Liver (tissue), 9 donors: ENCODE measurements around the gene SIGLEC10. TPM values are rescaled to one million over a fixed set of nuclear protein-coding genes. Genes with fewer than 3 reads are reported as not detected.
"Not testable (repeated sequence)": the region's sequence is repeated elsewhere in the genome, so short reads cannot be mapped to it uniquely, and the experiment has no call there.

Source experiments
- DNase-seq: peaks from one replicate; pipeline ENCODE4 v3.0.0-alpha.2; 2017; ENCODE audit warnings: low spot score
- H3K27ac ChIP-seq, 2 donors: one replicate each; pipeline ENCODE4 v1.7.0; 2013; ENCODE audit warnings: inconsistent platforms in 2 of 2, low read length in 2 of 2, control low read depth in 1 of 2, low read depth in 1 of 2, mild to moderate bottlenecking in 1 of 2
- H3K27me3 ChIP-seq, 4 donors: one replicate each; pipeline versions ENCODE4 v1.6.1 to v1.7.0; 2013; ENCODE audit warnings: low read length in 3 of 4, inconsistent platforms in 1 of 4, mild to moderate bottlenecking in 1 of 4, moderate library complexity in 1 of 4; ENCODE audit not compliant: control insufficient read depth in 4 of 4, insufficient read depth in 4 of 4
- H3K36me3 ChIP-seq, 4 donors: one replicate each; pipeline versions ENCODE4 v1.6.1 to v1.7.0; 2013; ENCODE audit warnings: low read length in 3 of 4, mild to moderate bottlenecking in 3 of 4, low read depth in 1 of 4, moderate library complexity in 1 of 4; ENCODE audit not compliant: control insufficient read depth in 4 of 4, insufficient read depth in 3 of 4
- H3K4me1 ChIP-seq, 4 donors: one replicate each; pipeline versions ENCODE4 v1.6.1 to v1.7.0; 2013; ENCODE audit warnings: low read length in 3 of 4, mild to moderate bottlenecking in 3 of 4, moderate library complexity in 1 of 4; ENCODE audit not compliant: control insufficient read depth in 4 of 4, insufficient read depth in 4 of 4
- H3K4me3 ChIP-seq, 3 donors: one replicate each; pipeline versions ENCODE4 v1.6.1 to v1.7.0; 2013; ENCODE audit warnings: low read length in 3 of 3, control low read depth in 1 of 3, low read depth in 1 of 3, mild to moderate bottlenecking in 1 of 3
- H3K9ac ChIP-seq, 2 donors: one replicate each; pipeline ENCODE4 v1.7.0; 2013; ENCODE audit warnings: low read length in 2 of 2, mild to moderate bottlenecking in 2 of 2, moderate library complexity in 2 of 2, control low read depth in 1 of 2, low read depth in 1 of 2
- H3K9me3 ChIP-seq, 4 donors: one replicate each; pipeline versions ENCODE4 v1.6.1 to v1.7.0; 2013; ENCODE audit warnings: low read length in 3 of 4; ENCODE audit not compliant: control insufficient read depth in 4 of 4
- EGR1 ChIP-seq, 2 donors: IDR thresholded peaks; 2 replicates each; pipeline ENCODE4 v1.6.1; 2016 to 2018; ENCODE audit warnings: antibody characterized with exemption in 2 of 2, low read depth in 2 of 2
- FOXA1 ChIP-seq: IDR thresholded peaks from 2 replicates; pipeline ENCODE4 v1.6.1; 2016; ENCODE audit warnings: antibody characterized with exemption
- FOXA2 ChIP-seq: IDR thresholded peaks from 2 replicates; pipeline ENCODE4 v1.6.1; 2016; ENCODE audit warnings: antibody characterized with exemption
- GABPA ChIP-seq, 2 donors: IDR thresholded peaks in 1 of 2; conservative IDR thresholded peaks in 1 of 2; 2 replicates each; pipeline ENCODE4 v1.6.1; 2016; ENCODE audit warnings: antibody characterized with exemption in 2 of 2, mild to moderate bottlenecking in 1 of 2, moderate library complexity in 1 of 2
- HNF4A ChIP-seq, 2 donors: conservative IDR thresholded peaks; 2 replicates each; pipeline ENCODE4 v1.6.1; 2016; ENCODE audit warnings: antibody characterized with exemption in 2 of 2, mild to moderate bottlenecking in 2 of 2
- HNF4G ChIP-seq: IDR thresholded peaks from 2 replicates; pipeline ENCODE4 v1.6.1; 2016; ENCODE audit warnings: antibody characterized with exemption
- JUND ChIP-seq, 2 donors: IDR thresholded peaks; 2 replicates each; pipeline ENCODE4 v1.6.1; 2016; ENCODE audit warnings: antibody characterized with exemption in 2 of 2
- NR2F2 ChIP-seq: IDR thresholded peaks from 2 replicates; pipeline ENCODE4 v1.6.1; 2016; ENCODE audit warnings: antibody characterized with exemption
- RXRA ChIP-seq, 2 donors: IDR thresholded peaks; 2 replicates each; pipeline ENCODE4 v1.6.1; 2017 to 2018; ENCODE audit warnings: antibody characterized with exemption in 2 of 2, mild to moderate bottlenecking in 1 of 2
- SP1 ChIP-seq: IDR thresholded peaks from 2 replicates; pipeline ENCODE4 v1.6.1; 2018; ENCODE audit warnings: antibody characterized with exemption, mild to moderate bottlenecking
- TAF1 ChIP-seq: conservative IDR thresholded peaks from 2 replicates; pipeline ENCODE4 v1.6.1; 2016; ENCODE audit warnings: antibody characterized with exemption, mild to moderate bottlenecking
- YY1 ChIP-seq: IDR thresholded peaks from 2 replicates; pipeline ENCODE4 v1.6.1; 2016; ENCODE audit warnings: antibody characterized with exemption, mild to moderate bottlenecking
- WGBS: extraction: QIAGEN DNeasy Blood & Tissue Kit; methylation state at CpG from one replicate; pipeline ENCODE4 v1.1.7; 2013; 5-methylcytosine and 5-hydroxymethylcytosine counted together
- polyA plus RNA-seq, 2 donors: library from polyadenylated mRNA; stranded (reverse) in 1 of 2; unstranded in 1 of 2; fragments of 200-250 nt in 1 of 2; fragments of >200 nt in 1 of 2; fragmentation: Nextera tagmentation in 1 of 2; extraction: Ambion mirVana in 1 of 2; gene quantifications; one replicate each; pipeline versions ENCODE4 v1.2.1 to v1.2.3, GENCODE V29; 2013 to 2015
- total RNA-seq, 2 donors: library from RNA; depleted of rRNA; stranded (reverse); fragments of >200 nt; gene quantifications; one replicate each; pipeline ENCODE4 v1.2.3, GENCODE V29; 2014
- TF ChIP-seq, protein P1 (sequence below): IDR thresholded peaks from 2 replicates; pipeline ENCODE4 v1.6.1; 2016; ENCODE audit warnings: antibody characterized with exemption
- TF ChIP-seq, protein P2 (sequence below): IDR thresholded peaks from 2 replicates; pipeline ENCODE4 v1.6.1; 2016; ENCODE audit warnings: antibody characterized with exemption
- TF ChIP-seq, protein P3 (sequence below): fragments of 150-350 bp; IDR thresholded peaks from 2 replicates; pipeline ENCODE4 v1.5.1; 2017; ENCODE audit warnings: improper control_type of control experiment, low read depth, low read length; ENCODE audit not compliant: missing input control
- TF ChIP-seq, protein P4 (sequence below): IDR thresholded peaks from 2 replicates; pipeline ENCODE4 v1.6.1; 2016; ENCODE audit warnings: antibody characterized with exemption
- TF ChIP-seq, protein P5 (sequence below): IDR thresholded peaks from 2 replicates; pipeline ENCODE4 v1.6.1; 2016; ENCODE audit warnings: antibody characterized with exemption, mild to moderate bottlenecking
- donor health status: healthy.
- donor health status: healthy.
- donor health status: healthy.
- donor health status: healthy.
- donor health status: healthy.

The SIGLEC10 gene
- total and polyA plus RNA-seq, 4 donors, result 1.7 to 8.4 (median 6.5) TPM

DNA sequence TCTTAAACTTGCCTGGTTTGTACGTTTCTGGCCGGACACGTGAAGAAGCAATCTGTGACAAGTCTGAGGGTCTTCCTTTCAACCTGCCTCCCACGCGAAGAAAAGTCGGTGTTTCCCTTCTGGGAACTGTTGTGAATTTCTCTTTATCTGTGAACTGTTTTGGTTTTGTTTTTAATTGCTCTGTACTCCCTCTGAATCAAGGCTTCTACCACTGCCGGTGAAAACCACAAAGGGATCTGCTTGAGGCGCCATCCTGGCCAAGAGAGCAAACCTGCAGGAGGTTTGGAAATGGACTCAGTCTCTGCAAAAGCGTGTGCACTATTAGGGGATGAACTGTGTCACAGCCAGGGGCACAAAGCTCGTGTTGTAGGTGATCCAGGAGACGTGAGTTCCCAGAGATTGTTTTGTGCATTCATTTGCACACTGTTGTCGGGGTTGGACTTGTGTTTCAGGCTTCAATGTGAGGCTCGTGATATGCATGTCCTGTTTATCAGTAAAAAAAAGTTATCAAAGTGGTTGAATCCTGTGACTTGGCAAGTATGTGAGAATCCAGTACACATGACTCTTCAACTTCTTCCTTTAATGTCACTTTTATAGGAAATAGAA lies 31.1 kb upstream of the SIGLEC10 start:
- DNase-seq, result no peak
- Histone ChIP-seq H3K9me3 (no peaks in the 10 kb centered on the region), H3K27me3 (no peaks in the 10 kb centered on the region), H3K4me1 (no peaks in the 10 kb centered on the region), H3K4me3 (no peak overlapping the region), H3K9ac (no peak overlapping the region), H3K36me3 (no peaks in the 10 kb centered on the region), H3K27ac (no peak overlapping the region)
- 49% methylated on average over 13 of the region's 13 CpGs for WGBS
- TF ChIP-seq HNF4A (conservative IDR thresholded peaks at IDR 0.05), result no peak
- no peak for TF ChIP-seq YY1
- TF ChIP-seq, protein P1, sequence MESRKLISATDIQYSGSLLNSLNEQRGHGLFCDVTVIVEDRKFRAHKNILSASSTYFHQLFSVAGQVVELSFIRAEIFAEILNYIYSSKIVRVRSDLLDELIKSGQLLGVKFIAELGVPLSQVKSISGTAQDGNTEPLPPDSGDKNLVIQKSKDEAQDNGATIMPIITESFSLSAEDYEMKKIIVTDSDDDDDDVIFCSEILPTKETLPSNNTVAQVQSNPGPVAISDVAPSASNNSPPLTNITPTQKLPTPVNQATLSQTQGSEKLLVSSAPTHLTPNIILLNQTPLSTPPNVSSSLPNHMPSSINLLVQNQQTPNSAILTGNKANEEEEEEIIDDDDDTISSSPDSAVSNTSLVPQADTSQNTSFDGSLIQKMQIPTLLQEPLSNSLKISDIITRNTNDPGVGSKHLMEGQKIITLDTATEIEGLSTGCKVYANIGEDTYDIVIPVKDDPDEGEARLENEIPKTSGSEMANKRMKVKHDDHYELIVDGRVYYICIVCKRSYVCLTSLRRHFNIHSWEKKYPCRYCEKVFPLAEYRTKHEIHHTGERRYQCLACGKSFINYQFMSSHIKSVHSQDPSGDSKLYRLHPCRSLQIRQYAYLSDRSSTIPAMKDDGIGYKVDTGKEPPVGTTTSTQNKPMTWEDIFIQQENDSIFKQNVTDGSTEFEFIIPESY, result no peak
- no peak for TF ChIP-seq RXRA (IDR thresholded peaks at IDR 0.05)
- TF ChIP-seq, protein P2, sequence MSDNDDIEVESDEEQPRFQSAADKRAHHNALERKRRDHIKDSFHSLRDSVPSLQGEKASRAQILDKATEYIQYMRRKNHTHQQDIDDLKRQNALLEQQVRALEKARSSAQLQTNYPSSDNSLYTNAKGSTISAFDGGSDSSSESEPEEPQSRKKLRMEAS, result no peak
- no peak for TF ChIP-seq JUND (IDR thresholded peaks at IDR 0.05)
- TF ChIP-seq FOXA2, result no peak
- no peak for TF ChIP-seq SP1
- TF ChIP-seq FOXA1, result no peak
- no peak for TF ChIP-seq NR2F2
- TF ChIP-seq TAF1, result no peak
- TF ChIP-seq EGR1 (IDR thresholded peaks at IDR 0.05; ENCODE audit: low read depth in 2 of 2), result no peak

DNA sequence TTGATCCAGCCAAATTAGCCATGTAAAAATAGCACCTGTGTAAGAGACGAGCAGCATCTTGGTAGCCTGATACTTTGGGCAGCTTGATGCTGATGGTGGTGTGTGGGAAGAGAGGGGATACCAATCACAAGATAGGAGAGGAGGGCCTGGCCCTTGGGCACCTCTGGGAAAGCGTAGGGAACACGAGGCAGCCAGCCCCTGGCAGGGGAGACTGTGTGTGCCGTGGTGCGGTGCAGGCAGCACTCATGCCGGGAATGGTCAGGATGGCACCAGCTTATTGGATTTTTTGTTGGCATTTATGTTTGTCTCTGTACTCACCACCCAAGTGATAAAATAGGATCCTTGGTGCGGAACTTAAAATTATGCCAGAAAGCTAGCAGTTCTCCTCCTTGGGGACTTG lies 30.6 kb upstream of the SIGLEC10 start:
- no peaks in the 10 kb centered on the region for H3K27me3 ChIP-seq
- 74% methylated on average over 7 of the region's 7 CpGs for WGBS
- H3K27ac ChIP-seq, result no peak overlapping the region
- no peak overlapping the region for H3K9ac ChIP-seq
- no peaks in the 10 kb centered on the region for H3K36me3 ChIP-seq
- H3K9me3 ChIP-seq, result no peaks in the 10 kb centered on the region
- TF ChIP-seq, protein P3, sequence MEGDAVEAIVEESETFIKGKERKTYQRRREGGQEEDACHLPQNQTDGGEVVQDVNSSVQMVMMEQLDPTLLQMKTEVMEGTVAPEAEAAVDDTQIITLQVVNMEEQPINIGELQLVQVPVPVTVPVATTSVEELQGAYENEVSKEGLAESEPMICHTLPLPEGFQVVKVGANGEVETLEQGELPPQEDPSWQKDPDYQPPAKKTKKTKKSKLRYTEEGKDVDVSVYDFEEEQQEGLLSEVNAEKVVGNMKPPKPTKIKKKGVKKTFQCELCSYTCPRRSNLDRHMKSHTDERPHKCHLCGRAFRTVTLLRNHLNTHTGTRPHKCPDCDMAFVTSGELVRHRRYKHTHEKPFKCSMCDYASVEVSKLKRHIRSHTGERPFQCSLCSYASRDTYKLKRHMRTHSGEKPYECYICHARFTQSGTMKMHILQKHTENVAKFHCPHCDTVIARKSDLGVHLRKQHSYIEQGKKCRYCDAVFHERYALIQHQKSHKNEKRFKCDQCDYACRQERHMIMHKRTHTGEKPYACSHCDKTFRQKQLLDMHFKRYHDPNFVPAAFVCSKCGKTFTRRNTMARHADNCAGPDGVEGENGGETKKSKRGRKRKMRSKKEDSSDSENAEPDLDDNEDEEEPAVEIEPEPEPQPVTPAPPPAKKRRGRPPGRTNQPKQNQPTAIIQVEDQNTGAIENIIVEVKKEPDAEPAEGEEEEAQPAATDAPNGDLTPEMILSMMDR, result no peak
- no peak for TF ChIP-seq GABPA (IDR thresholded peaks at IDR 0.05 in 1 of 2, conservative IDR thresholded peaks at IDR 0.05 in 1 of 2)
- TF ChIP-seq HNF4A (conservative IDR thresholded peaks at IDR 0.05), result no peak
- TF ChIP-seq YY1, result no peak
- no peak for TF ChIP-seq FOXA1
- no peak for TF ChIP-seq FOXA2
- TF ChIP-seq, protein P4, sequence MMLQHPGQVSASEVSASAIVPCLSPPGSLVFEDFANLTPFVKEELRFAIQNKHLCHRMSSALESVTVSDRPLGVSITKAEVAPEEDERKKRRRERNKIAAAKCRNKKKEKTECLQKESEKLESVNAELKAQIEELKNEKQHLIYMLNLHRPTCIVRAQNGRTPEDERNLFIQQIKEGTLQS, result no peak
- no peak for TF ChIP-seq RXRA (IDR thresholded peaks at IDR 0.05)
- TF ChIP-seq EGR1 (IDR thresholded peaks at IDR 0.05; ENCODE audit: low read depth in 2 of 2), result no peak
- no peak for TF ChIP-seq TAF1
- no peak for TF ChIP-seq JUND (IDR thresholded peaks at IDR 0.05)
- TF ChIP-seq, protein P5, sequence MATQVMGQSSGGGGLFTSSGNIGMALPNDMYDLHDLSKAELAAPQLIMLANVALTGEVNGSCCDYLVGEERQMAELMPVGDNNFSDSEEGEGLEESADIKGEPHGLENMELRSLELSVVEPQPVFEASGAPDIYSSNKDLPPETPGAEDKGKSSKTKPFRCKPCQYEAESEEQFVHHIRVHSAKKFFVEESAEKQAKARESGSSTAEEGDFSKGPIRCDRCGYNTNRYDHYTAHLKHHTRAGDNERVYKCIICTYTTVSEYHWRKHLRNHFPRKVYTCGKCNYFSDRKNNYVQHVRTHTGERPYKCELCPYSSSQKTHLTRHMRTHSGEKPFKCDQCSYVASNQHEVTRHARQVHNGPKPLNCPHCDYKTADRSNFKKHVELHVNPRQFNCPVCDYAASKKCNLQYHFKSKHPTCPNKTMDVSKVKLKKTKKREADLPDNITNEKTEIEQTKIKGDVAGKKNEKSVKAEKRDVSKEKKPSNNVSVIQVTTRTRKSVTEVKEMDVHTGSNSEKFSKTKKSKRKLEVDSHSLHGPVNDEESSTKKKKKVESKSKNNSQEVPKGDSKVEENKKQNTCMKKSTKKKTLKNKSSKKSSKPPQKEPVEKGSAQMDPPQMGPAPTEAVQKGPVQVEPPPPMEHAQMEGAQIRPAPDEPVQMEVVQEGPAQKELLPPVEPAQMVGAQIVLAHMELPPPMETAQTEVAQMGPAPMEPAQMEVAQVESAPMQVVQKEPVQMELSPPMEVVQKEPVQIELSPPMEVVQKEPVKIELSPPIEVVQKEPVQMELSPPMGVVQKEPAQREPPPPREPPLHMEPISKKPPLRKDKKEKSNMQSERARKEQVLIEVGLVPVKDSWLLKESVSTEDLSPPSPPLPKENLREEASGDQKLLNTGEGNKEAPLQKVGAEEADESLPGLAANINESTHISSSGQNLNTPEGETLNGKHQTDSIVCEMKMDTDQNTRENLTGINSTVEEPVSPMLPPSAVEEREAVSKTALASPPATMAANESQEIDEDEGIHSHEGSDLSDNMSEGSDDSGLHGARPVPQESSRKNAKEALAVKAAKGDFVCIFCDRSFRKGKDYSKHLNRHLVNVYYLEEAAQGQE, result no peak
- no peak for TF ChIP-seq HNF4G
- TF ChIP-seq NR2F2, result no peak
- TF ChIP-seq, protein P1, result no peak
- H3K4me3 ChIP-seq, result no peak overlapping the region
- no peak for DNase-seq
- H3K4me1 ChIP-seq, result no peaks in the 10 kb centered on the region

DNA sequence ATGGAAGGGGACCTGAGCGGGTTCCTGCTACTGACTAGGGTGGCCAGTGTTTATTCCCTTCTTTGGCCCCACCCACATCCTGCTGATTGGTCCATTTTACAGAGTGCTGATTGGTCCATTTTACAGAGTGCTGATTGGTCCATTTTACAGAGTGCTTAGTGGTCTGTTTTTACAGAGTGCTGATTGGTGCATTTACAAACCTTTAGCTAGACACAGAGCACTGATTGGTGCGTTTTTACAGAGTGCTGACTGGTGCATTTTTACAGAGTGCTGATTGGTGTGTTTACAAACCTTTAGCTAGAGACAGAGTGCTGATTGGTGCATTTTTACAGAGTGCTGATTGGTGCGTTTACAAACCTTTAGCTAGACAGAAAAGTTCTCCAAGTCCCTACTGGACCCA lies 30.1 kb upstream of the SIGLEC10 start:
- not testable (repeated sequence) for H3K9me3 ChIP-seq, H3K4me1 ChIP-seq, H3K27me3 ChIP-seq, H3K27ac ChIP-seq, H3K4me3 ChIP-seq, H3K36me3 ChIP-seq, H3K9ac ChIP-seq, DNase-seq
- WGBS, result 73% methylated on average over 3 of the region's 3 CpGs
